ENCODE data around the gene CHRNE.
A peak's percentile ranks its signal among the peaks of the same experiment; 100 is the strongest.

The CHRNE gene

DNA sequence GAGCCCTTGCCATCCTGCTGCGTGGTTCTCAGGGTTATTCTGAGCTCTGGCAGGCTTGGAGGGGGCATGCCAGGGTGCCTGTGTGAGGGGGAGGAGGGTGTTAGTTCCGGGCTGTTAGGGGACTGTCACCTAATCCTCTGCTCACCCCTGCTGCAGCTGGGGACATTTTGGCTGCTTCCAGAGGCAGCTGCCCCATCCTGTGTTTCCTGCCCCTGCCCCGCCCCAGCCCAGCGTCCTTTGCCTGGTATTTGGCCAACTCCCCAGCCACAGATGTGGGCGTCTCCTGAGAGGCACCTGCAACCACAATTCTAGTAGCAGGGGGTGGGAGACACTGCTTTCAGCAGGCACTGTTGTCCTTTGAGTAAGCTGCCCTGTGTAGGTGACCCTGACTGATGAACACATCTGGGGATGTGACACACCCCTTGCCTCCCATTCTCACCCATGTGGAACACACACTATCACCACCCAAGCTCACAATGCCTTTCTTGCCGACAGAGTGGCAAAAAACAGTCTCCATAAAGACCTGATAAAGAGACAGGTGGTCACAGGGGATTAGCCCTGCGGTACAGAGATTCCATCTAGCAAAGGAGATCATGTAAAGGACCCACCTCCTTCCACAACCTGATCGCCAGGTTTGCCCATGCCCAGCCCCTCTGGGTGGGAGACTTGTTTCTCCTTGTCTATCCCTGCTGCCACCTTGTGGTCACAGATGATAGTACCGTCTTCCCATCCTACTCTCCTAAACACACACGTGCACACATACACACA, at the start of gene CHRNE:
Gene CHRNE (minus strand): TSS at position 48 of the 768 bp plus-strand sequence. CDS start 35 bp downstream, at position 13.
- peak; percentile 56 for DNase-seq (ENCODE audit: extremely low read depth, insufficient read length)
- TF ChIP-seq, protein P1, sequence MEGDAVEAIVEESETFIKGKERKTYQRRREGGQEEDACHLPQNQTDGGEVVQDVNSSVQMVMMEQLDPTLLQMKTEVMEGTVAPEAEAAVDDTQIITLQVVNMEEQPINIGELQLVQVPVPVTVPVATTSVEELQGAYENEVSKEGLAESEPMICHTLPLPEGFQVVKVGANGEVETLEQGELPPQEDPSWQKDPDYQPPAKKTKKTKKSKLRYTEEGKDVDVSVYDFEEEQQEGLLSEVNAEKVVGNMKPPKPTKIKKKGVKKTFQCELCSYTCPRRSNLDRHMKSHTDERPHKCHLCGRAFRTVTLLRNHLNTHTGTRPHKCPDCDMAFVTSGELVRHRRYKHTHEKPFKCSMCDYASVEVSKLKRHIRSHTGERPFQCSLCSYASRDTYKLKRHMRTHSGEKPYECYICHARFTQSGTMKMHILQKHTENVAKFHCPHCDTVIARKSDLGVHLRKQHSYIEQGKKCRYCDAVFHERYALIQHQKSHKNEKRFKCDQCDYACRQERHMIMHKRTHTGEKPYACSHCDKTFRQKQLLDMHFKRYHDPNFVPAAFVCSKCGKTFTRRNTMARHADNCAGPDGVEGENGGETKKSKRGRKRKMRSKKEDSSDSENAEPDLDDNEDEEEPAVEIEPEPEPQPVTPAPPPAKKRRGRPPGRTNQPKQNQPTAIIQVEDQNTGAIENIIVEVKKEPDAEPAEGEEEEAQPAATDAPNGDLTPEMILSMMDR (IDR thresholded peaks at IDR 0.05; ENCODE audit: insufficient read depth, low read length, poor library complexity, severe bottlenecking) = peak; percentile 73
- no peak within 1 kb of the TSS for H3K4me3 ChIP-seq (replicated peaks; ENCODE audit: low read depth, low read length)
- H3K27me3 ChIP-seq (replicated peaks; ENCODE audit: control insufficient read depth, insufficient read depth, low read length) = no peaks in the 10 kb centered on the region
- H3K36me3 ChIP-seq (ENCODE audit: control insufficient read depth, insufficient read depth, low read length) = no peaks in the 10 kb centered on the region

DNA sequence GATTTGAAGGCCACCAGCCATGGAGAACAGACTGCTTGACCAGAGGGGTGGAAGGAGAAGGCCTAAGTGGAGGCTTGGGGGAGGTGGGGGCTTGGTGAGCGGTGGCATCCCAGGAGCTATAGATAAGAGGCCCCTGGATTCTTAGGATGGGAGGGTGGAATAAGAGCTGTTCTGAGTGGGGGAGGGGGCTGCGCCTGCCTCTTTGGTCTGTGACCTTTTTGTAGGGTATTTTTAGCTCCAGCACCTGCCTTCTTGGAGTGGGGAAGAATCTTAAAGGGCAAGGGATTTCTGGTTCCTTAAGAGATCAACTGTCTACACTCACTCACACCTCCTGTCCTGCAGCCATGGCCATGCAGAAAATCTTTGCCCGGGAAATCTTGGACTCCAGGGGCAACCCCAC, 48.6 kb upstream of the CHRNE start:
- no peaks in the 10 kb centered on the region for H3K27me3 ChIP-seq (replicated peaks; ENCODE audit: control insufficient read depth, insufficient read depth, low read length)
- DNase-seq (ENCODE audit: extremely low read depth, insufficient read length) = no peak
- TF ChIP-seq, protein P1 (IDR thresholded peaks at IDR 0.05; ENCODE audit: insufficient read depth, low read length, poor library complexity, severe bottlenecking) = no peak
- no peak overlapping the region for H3K4me3 ChIP-seq (replicated peaks; ENCODE audit: low read depth, low read length)
- H3K36me3 ChIP-seq (ENCODE audit: control insufficient read depth, insufficient read depth, low read length) = peaks cover 5% of the 10 kb centered on the region

DNA sequence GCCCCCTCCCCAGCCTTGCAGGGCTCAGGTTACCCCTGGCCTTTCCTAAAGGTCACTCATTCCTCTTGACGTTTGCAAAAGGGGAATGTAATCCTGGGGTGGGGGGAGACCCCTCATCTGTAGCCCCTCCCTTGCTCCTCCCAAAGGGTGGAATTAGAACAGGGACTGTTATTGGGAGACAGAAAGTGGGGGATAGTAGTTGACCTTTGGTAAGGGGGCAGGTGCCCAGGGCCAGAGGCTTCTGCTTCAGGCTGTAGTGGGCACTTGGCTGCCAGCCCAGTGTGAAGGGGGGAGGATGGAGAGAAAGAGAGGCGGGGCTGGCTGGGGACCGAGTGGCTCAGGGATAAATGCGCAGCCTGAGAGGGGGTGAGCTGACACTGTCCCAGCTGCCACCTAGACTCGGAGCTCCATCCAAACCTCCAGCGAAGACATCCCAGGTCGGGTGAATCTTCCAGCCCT, 47.9 kb upstream of the CHRNE start, which contains the start of gene ENO3:
Gene ENO3 (plus strand): TSS at position 374 of the 459 bp plus-strand sequence. CDS start 711 bp downstream, outside the sequence.
- Histone ChIP-seq H3K36me3 (ENCODE audit: control insufficient read depth, insufficient read depth, low read length) (peaks cover 12% of the 10 kb centered on the region), H3K27me3 (replicated peaks; ENCODE audit: control insufficient read depth, insufficient read depth, low read length) (no peaks in the 10 kb centered on the region), H3K4me3 (replicated peaks; ENCODE audit: low read depth, low read length) (peak within 1 kb of the TSS; percentile 100)
- TF ChIP-seq, protein P1 (IDR thresholded peaks at IDR 0.05; ENCODE audit: insufficient read depth, low read length, poor library complexity, severe bottlenecking) = no peak
- DNase-seq (ENCODE audit: extremely low read depth, insufficient read length) = no peak

DNA sequence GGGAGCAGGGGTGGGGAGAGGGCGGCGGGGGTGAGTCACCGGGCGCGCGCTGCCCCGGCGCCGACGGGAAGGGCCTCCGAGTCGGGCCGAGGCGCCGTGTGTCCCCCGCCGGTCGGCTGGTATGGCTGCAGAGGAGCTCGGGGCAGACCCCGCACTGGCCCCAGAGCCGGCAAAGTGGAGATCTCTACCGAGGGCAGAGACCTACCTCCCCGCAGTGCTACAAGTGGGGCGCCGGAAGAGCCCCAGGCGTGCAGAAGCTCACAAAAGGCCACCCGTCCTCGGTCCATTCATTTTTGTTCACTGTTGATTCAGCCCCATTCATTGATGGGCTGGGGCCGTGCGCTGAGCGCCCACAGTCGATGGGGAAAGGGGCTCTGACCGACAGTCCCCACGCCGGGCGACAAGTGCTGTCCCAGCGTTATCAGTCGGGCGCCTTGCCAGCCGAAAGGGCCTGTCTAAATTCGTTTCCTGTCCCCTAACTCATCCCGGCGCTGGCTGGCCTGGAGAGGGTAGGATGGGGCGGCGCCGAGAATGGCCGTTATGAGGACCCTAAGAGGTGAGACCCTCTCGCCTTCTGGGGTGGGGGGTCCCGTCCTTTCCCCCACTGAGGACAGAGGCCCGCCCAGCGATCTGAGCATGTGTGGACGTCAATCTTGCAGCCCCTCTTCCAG, 47.3 kb upstream of the CHRNE start:
- H3K27me3 ChIP-seq (replicated peaks; ENCODE audit: control insufficient read depth, insufficient read depth, low read length) = no peaks in the 10 kb centered on the region
- peak overlapping the region; percentile 100 for H3K4me3 ChIP-seq (replicated peaks; ENCODE audit: low read depth, low read length)
- H3K36me3 ChIP-seq (ENCODE audit: control insufficient read depth, insufficient read depth, low read length) = peaks cover 16% of the 10 kb centered on the region
- no peak for DNase-seq (ENCODE audit: extremely low read depth, insufficient read length)
- TF ChIP-seq, protein P1 (IDR thresholded peaks at IDR 0.05; ENCODE audit: insufficient read depth, low read length, poor library complexity, severe bottlenecking) = no peak

DNA sequence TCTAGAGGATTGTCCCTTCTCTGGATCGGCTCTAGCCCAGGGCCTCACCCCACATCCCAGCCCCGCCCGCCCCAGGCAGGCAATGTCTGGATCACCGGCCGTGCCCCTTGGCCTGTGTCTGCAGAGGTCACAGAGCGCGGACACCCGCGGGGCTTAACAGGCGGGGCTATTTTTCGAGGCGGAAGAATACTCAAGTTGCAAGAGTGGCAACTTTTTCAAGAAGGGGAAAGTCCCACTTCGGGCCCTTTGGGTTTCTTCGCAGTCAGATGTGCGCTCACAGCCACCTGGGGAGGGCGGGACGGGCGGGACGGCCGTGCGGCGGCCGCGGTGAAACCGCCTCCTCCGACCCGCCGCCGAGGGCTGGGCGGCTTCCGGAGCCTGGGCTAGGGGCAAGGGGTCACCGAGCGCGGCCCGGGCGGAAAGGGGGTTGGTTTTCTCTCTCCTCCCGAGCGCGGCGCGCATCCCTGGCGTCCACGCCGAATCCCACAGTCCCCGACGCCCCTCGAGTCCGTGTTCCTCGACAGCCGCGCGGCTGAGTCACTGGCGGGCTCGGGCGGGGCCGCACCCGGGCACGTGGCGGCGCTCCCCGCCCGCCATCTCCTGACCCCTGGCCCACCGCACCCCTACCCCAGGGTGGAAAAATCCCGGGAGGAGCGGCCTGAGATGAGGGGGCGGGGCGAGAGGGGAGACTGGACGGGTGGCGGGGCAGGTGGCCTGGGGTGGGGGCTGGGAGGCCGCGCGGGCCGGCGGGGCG, 46.6 kb upstream of the CHRNE start:
- TF ChIP-seq, protein P1 (IDR thresholded peaks at IDR 0.05; ENCODE audit: insufficient read depth, low read length, poor library complexity, severe bottlenecking) = no peak
- no peaks in the 10 kb centered on the region for H3K27me3 ChIP-seq (replicated peaks; ENCODE audit: control insufficient read depth, insufficient read depth, low read length)
- peak; percentile 91 for DNase-seq (ENCODE audit: extremely low read depth, insufficient read length)
- peak overlapping the region; percentile 100 for H3K4me3 ChIP-seq (replicated peaks; ENCODE audit: low read depth, low read length)
- H3K36me3 ChIP-seq (ENCODE audit: control insufficient read depth, insufficient read depth, low read length) = peaks cover 20% of the 10 kb centered on the region

Measured in GM06990 (cell line).